HEK293 (cell line): ENCODE measurements around the gene SAE1.

ENCODE experiments used
- CTCF ChIA-PET: fragments of 350-600 bp; formaldehyde crosslinking; extraction: SDS; loops from one replicate; lab custom pipeline; 2021; ENCODE audit warnings: antibody characterized with exemption; lab: Yijun Ruan, JAX
- POLR2A ChIA-PET: fragments of 300-600 bp; formaldehyde crosslinking; extraction: SDS; loops from one replicate; lab custom pipeline; 2020; ENCODE audit warnings: antibody characterized with exemption, inconsistent platforms; lab: Yijun Ruan, JAX
- H3K27ac ChIP-seq: fragments of 200-500 bp; sonication (Bioruptor generic); 2 replicates; pipeline ENCODE4 v1.5.1; 2014; ENCODE audit warnings: low read depth, low read length, control low read depth, inconsistent platforms; ENCODE audit errors: extremely low read depth
- H3K36me3 ChIP-seq, 2 experiments: fragments of 200-500 bp in 1 of 2; sonication (Bioruptor generic) in 1 of 2; 1 replicate in 1 of 2; 2 replicates in 1 of 2; pipeline ENCODE4 v1.5.1; 2014 to 2017; ENCODE audit warnings: inconsistent platforms in 2 of 2, low read length in 2 of 2; ENCODE audit not compliant: control insufficient read depth in 2 of 2, insufficient read depth in 1 of 2
- H3K4me1 ChIP-seq: fragments of 200-500 bp; sonication (Bioruptor generic); 2 replicates; pipeline ENCODE4 v1.5.1; 2014; ENCODE audit warnings: mild to moderate bottlenecking, low read length, inconsistent platforms; ENCODE audit not compliant: control insufficient read depth, insufficient read depth
- H3K4me3 ChIP-seq: 2 replicates; pipeline ENCODE4 v1.5.1; 2011; ENCODE audit warnings: low read depth, mild to moderate bottlenecking, control low read depth, low read length, moderate library complexity
- H3K9me3 ChIP-seq: fragments of 200-500 bp; sonication (Bioruptor generic); 2 replicates; pipeline ENCODE4 v1.5.1; 2014; ENCODE audit warnings: low read depth, low read length, inconsistent platforms; ENCODE audit not compliant: control insufficient read depth, insufficient read depth
- BCL11B ChIP-seq: fragments of 450-650 bp; formaldehyde crosslinking; IDR thresholded peaks from 2 replicates; pipeline ENCODE4 v1.5.1; 2016; ENCODE audit warnings: low read depth, missing biosample characterization, missing genetic modification characterization
- HOXD13 ChIP-seq: sonication (generic); formaldehyde crosslinking; IDR thresholded peaks from 2 replicates; pipeline ENCODE4 v1.8.0; 2022; ENCODE audit warnings: missing genetic modification reagents, borderline replicate concordance
- IKZF3 ChIP-seq: fragments of 450-650 bp; IDR thresholded peaks from 2 replicates; pipeline ENCODE4 v1.5.0; 2018; ENCODE audit warnings: missing biosample characterization, mild to moderate bottlenecking, missing genetic modification characterization, moderate library complexity
- PRDM1 ChIP-seq: fragments of 450-650 bp; formaldehyde crosslinking; IDR thresholded peaks from 2 replicates; pipeline ENCODE4; 2016; ENCODE audit warnings: missing biosample characterization, missing genetic modification characterization
- SP7 ChIP-seq: fragments of 450-650 bp; formaldehyde crosslinking; IDR thresholded peaks from 2 replicates; pipeline ENCODE4 v1.5.1; 2016; ENCODE audit warnings: missing biosample characterization, missing genetic modification characterization
- WT1 ChIP-seq: fragments of 450-650 bp; formaldehyde crosslinking; IDR thresholded peaks from 2 replicates; pipeline ENCODE4 v1.5.1; 2016; ENCODE audit warnings: missing biosample characterization, missing genetic modification characterization
- ZBTB17 ChIP-seq: fragments of 450-650 bp; formaldehyde crosslinking; IDR thresholded peaks from 2 replicates; pipeline ENCODE4 v1.5.1; 2016; ENCODE audit warnings: missing biosample characterization, missing genetic modification characterization
- ZNF10 ChIP-seq: fragments of 450-650 bp; formaldehyde crosslinking; IDR thresholded peaks from 2 replicates; pipeline ENCODE4 v1.5.1; 2017; ENCODE audit warnings: missing biosample characterization, missing genetic modification characterization
- ZNF24 ChIP-seq: fragments of 450-650 bp; formaldehyde crosslinking; IDR thresholded peaks from 2 replicates; pipeline ENCODE4 v1.5.1; 2016; ENCODE audit warnings: missing biosample characterization, missing genetic modification characterization
- ZNF335 ChIP-seq: fragments of 450-650 bp; formaldehyde crosslinking; conservative IDR thresholded peaks from 2 replicates; pipeline ENCODE4 v1.5.1; 2016; ENCODE audit warnings: missing biosample characterization, missing genetic modification characterization
- ZNF366 ChIP-seq: fragments of 450-650 bp; formaldehyde crosslinking; conservative IDR thresholded peaks from 2 replicates; pipeline ENCODE4 v1.5.1; 2016; ENCODE audit warnings: missing biosample characterization, missing genetic modification characterization
- ZNF433 ChIP-seq: fragments of 450-650 bp; formaldehyde crosslinking; IDR thresholded peaks from 2 replicates; pipeline ENCODE4 v1.5.1; 2016; ENCODE audit warnings: missing biosample characterization, missing genetic modification characterization, low read depth
- ZNF48 ChIP-seq: fragments of 450-650 bp; formaldehyde crosslinking; IDR thresholded peaks from 2 replicates; pipeline ENCODE4 v1.5.1; 2016; ENCODE audit warnings: missing biosample characterization, missing genetic modification characterization
- ZNF654 ChIP-seq: fragments of 450-650 bp; formaldehyde crosslinking; IDR thresholded peaks from 2 replicates; pipeline ENCODE4 v1.5.1; 2016; ENCODE audit warnings: low read depth, missing biosample characterization, missing genetic modification characterization
- ZNF660 ChIP-seq: fragments of 450-650 bp; IDR thresholded peaks from 2 replicates; pipeline ENCODE4 v1.5.1; 2018; ENCODE audit warnings: missing biosample characterization, mild to moderate bottlenecking, missing genetic modification characterization
- ZNF664 ChIP-seq: fragments of 450-650 bp; formaldehyde crosslinking; IDR thresholded peaks from 2 replicates; pipeline ENCODE4 v1.5.1; 2016; ENCODE audit warnings: missing biosample characterization, missing genetic modification characterization
- ZNF776 ChIP-seq: fragments of 450-650 bp; formaldehyde crosslinking; IDR thresholded peaks from 2 replicates; pipeline ENCODE4 v1.5.0; 2017; ENCODE audit warnings: missing biosample characterization, missing genetic modification characterization, borderline replicate concordance
- TF ChIP-seq, protein P1 (sequence below): fragments of 450-650 bp; formaldehyde crosslinking; IDR thresholded peaks from 2 replicates; pipeline ENCODE4 v1.5.1; 2017; ENCODE audit warnings: missing biosample characterization, mild to moderate bottlenecking, missing genetic modification characterization, moderate library complexity
- TF ChIP-seq, protein P2 (sequence below): fragments of 450-650 bp; IDR thresholded peaks from 2 replicates; pipeline ENCODE4 v1.5.1; 2018; ENCODE audit warnings: missing biosample characterization, missing genetic modification characterization
- TF ChIP-seq, protein P3 (sequence below): fragments of 450-650 bp; formaldehyde crosslinking; IDR thresholded peaks from 2 replicates; pipeline ENCODE4 v1.5.1; 2016; ENCODE audit warnings: missing biosample characterization, missing genetic modification characterization
- TF ChIP-seq, protein P4 (sequence below): fragments of 450-650 bp; formaldehyde crosslinking; IDR thresholded peaks from 2 replicates; pipeline ENCODE4 v1.5.1; 2016; ENCODE audit warnings: missing biosample characterization, missing genetic modification characterization

The SAE1 gene

DNA sequence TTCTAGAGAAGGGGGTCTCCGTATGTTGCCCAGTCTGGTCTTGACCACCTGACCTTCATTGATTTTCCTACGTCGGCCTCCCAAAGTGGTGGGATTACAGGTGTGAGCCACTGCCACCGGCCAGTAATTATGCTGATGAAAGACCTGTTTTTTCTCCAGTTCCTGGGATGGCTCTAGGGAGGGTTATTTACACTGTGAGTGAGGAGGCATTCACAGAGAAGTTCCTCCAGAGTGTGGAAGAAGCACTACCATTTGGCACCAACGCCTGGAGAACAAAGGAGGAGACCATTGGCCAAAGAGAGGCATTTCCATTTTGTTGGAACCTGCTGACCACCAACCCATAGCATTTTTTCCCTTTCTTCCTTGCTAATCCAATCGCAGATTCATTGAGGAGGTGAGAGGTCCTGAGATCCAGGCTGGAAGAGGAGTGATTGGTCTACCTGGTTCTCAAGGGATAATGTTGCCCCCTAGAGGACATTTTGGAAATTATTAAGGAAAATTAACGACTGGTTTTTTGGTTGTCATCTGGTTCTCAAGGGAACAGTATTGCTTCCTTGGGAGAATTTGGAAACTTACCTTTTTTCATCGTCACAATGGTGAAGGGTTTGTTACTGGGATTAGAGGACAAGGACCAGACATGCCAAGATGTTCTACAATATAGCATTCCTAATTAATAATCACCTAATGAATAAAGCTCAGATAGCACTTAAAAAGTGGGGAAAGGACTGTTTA lies 5.5 kb upstream of the SAE1 start:
- POLR2A ChIA-PET: interaction anchor here (0.9 to 1.3 kb wide), 2 partner anchors 12 to 112 kb away, joined by 4 to 7 read pairs; partner anchors contain the start of gene ZC3H4

More for the DNA sequence above, 5.5 kb upstream of the SAE1 start:
- TF ChIP-seq ZNF664 (tag by site-specific recombination) (no peak), SP7 (tag by site-specific recombination) (peak; percentile 21; the same call in 1 of the 2 replicates), ZNF10 (tag by site-specific recombination) (no peak), ZNF776 (tag by site-specific recombination) (no peak), ZNF654 (tag by site-specific recombination) (peak; percentile 65), ZNF433 (tag by site-specific recombination) (no peak), ZNF660 (tag by site-specific recombination) (peak; percentile 73; the same call in 1 of the 2 replicates), ZNF48 (tag by site-specific recombination) (no peak), ZNF366 (tag by site-specific recombination) (peak; percentile 52), ZNF24 (tag by site-specific recombination) (0 out of 2 replicates have a peak, but pooled peaks have one; percentile 12), ZNF335 (0 out of 2 replicates have a peak, but pooled peaks have one; percentile 25), IKZF3 (tag by site-specific recombination) (peak; percentile 89), BCL11B (tag by site-specific recombination) (no peak), HOXD13 (CRISPR knock-in tag) (no peak), ZBTB17 (tag by site-specific recombination) (peak; percentile 85), WT1 (tag by site-specific recombination) (peak; percentile 38; the same call in 1 of the 2 replicates), PRDM1 (tag by site-specific recombination) (peak; percentile 53; the same call in 1 of the 2 replicates)
- TF ChIP-seq, protein P1, sequence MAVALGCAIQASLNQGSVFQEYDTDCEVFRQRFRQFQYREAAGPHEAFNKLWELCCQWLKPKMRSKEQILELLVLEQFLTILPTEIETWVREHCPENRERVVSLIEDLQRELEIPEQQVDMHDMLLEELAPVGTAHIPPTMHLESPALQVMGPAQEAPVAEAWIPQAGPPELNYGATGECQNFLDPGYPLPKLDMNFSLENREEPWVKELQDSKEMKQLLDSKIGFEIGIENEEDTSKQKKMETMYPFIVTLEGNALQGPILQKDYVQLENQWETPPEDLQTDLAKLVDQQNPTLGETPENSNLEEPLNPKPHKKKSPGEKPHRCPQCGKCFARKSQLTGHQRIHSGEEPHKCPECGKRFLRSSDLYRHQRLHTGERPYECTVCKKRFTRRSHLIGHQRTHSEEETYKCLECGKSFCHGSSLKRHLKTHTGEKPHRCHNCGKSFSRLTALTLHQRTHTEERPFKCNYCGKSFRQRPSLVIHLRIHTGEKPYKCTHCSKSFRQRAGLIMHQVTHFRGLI (tag by site-specific recombination): no peak; the same call in 1 of the 2 replicates
- TF ChIP-seq, protein P2, sequence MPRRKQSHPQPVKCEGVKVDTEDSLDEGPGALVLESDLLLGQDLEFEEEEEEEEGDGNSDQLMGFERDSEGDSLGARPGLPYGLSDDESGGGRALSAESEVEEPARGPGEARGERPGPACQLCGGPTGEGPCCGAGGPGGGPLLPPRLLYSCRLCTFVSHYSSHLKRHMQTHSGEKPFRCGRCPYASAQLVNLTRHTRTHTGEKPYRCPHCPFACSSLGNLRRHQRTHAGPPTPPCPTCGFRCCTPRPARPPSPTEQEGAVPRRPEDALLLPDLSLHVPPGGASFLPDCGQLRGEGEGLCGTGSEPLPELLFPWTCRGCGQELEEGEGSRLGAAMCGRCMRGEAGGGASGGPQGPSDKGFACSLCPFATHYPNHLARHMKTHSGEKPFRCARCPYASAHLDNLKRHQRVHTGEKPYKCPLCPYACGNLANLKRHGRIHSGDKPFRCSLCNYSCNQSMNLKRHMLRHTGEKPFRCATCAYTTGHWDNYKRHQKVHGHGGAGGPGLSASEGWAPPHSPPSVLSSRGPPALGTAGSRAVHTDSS (tag by site-specific recombination): no peak
- TF ChIP-seq, protein P3, sequence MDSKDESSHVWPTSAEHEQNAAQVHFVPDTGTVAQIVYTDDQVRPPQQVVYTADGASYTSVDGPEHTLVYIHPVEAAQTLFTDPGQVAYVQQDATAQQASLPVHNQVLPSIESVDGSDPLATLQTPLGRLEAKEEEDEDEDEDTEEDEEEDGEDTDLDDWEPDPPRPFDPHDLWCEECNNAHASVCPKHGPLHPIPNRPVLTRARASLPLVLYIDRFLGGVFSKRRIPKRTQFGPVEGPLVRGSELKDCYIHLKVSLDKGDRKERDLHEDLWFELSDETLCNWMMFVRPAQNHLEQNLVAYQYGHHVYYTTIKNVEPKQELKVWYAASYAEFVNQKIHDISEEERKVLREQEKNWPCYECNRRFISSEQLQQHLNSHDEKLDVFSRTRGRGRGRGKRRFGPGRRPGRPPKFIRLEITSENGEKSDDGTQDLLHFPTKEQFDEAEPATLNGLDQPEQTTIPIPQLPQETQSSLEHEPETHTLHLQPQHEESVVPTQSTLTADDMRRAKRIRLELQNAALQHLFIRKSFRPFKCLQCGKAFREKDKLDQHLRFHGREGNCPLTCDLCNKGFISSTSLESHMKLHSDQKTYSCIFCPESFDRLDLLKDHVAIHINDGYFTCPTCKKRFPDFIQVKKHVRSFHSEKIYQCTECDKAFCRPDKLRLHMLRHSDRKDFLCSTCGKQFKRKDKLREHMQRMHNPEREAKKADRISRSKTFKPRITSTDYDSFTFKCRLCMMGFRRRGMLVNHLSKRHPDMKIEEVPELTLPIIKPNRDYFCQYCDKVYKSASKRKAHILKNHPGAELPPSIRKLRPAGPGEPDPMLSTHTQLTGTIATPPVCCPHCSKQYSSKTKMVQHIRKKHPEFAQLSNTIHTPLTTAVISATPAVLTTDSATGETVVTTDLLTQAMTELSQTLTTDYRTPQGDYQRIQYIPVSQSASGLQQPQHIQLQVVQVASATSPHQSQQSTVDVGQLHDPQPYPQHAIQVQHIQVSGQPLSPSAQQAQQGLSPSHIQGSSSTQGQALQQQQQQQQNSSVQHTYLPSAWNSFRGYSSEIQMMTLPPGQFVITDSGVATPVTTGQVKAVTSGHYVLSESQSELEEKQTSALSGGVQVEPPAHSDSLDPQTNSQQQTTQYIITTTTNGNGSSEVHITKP: 0 out of 2 replicates have a peak, but pooled peaks have one; percentile 22
- TF ChIP-seq, protein P4, sequence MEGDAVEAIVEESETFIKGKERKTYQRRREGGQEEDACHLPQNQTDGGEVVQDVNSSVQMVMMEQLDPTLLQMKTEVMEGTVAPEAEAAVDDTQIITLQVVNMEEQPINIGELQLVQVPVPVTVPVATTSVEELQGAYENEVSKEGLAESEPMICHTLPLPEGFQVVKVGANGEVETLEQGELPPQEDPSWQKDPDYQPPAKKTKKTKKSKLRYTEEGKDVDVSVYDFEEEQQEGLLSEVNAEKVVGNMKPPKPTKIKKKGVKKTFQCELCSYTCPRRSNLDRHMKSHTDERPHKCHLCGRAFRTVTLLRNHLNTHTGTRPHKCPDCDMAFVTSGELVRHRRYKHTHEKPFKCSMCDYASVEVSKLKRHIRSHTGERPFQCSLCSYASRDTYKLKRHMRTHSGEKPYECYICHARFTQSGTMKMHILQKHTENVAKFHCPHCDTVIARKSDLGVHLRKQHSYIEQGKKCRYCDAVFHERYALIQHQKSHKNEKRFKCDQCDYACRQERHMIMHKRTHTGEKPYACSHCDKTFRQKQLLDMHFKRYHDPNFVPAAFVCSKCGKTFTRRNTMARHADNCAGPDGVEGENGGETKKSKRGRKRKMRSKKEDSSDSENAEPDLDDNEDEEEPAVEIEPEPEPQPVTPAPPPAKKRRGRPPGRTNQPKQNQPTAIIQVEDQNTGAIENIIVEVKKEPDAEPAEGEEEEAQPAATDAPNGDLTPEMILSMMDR (tag by site-specific recombination): peak; percentile 44; the same call in 1 of the 2 replicates
- Histone ChIP-seq H3K27ac (no peak overlapping the region), H3K4me1 (no peaks in the 10 kb centered on the region), H3K9me3 (no peaks in the 10 kb centered on the region), H3K4me3 (no peak overlapping the region), H3K36me3 (no peaks in the 10 kb centered on the region)
- CTCF ChIA-PET: interaction anchor here (0.6 to 6.4 kb wide), 32 partner anchors 9 to 464 kb away, joined by 3 to 69 read pairs (median 4); partner anchors contain the start of genes DACT3 and ZC3H4
